Ecto neural progenitor cell (in vitro differentiated cells): ENCODE data around the gene PCDH19.

Experiments used
- DNase-seq: peaks from one replicate; pipeline ENCODE4 v3.0.0-alpha.2; 2018; ENCODE audit warnings: low spot score

The PCDH19 gene

DNA sequence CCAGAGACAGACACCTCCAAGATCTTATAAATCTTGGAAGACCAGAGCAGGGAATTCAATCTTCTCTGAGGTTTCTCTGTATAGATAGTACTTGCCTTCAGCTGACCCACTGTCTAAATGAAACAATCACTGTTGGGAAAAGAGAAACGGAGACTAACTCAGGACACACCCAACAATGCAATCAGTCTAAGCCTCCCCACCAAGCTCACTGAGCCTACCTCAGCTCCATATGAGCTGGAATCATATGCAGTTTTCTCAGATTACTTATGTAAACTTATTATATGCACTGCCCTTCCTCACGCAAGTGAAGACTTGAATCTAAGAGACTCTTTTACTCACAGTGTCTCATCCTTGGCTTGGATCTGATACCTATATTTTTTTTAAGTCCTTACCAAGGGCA is 110.5 kb downstream of the PCDH19 start:
- DNase-seq = no peak

DNA sequence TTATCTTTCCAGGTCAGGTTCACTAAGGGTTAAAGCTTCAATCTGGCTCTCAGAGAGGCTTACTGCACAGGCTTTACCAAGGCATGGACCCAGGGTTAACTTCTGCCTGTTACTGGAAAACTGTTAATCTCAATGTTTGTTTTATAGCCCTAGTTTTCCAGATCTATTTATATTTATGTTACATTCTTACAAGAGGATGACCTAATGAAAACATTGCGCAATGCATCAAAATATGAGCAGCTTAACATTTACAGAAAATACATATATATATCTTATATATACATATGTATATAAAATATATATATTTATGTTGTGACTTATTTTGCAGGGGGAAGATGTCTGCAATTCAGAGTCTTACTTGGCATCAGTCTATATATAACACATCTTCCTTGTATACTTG is 112.3 kb downstream of the PCDH19 start:
- DNase-seq = no peak

DNA sequence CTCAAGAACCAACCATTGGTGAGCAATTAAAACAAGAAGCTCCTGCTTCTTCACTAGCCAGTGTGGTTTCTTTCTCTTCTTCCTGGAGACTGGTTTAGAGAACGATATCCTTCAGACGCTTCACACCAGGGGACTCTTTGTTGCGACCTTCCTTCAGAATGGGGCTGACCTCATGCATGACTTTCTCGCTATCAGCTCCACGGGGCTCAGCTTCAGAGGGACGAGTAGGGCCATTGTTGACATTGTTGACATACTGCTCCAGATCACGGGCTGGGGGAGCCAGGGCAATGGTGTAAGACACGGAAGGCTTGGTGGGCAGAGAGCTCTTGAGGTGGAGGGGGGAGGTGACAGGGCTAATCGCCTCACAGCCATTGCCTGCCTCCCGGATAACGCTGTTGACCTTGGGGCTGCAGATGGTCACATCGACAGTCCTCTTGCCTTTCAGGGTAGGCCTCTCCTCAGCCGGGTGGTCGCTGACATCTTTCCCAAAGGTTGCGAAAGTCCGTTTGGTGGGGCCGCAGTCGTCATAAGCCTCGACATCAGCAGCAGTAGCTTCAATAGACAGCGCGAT is 113.8 kb downstream of the PCDH19 start:
- DNase-seq = peak; percentile 49

DNA sequence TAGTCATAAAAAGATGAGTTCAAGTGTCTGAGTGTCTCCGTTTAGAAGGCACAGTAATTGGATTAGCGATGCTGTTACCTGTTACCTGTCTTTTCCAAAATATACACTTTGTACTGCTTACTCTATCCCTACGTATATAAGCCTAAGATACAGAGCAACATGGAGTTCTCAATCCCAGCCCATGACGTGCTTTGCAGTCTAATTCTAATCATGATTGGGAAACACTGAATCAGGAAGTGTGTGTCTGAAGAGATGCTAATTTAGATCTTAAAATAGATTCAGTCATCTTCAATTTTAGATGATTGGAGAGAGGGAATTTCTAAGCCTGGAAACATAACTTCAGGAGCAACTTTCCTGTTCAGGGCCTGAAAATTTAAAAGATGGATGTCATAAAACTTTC is 115.1 kb downstream of the PCDH19 start:
- no peak for DNase-seq

DNA sequence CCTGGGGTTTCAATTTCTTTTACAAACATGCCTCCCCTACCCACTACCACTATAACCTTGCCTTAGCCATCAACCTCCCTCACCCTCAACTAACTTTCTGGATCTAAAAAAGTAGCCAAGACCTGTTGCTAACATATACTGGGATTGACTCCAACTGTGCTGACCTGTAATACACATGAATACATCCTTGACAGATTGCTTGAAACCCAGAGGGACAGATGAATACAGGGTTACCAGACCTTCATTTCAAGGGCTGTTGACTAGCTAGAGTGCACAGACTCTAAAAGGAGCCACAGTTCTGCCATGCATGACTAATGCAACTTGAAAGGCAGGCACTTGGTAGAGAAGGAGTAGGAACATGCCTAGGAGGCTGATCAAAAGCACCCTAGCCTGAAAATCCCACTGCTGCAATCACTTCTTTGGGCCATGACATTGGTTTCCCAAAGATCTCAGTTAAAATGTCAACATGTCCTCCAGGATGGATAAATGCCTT is 121.0 kb downstream of the PCDH19 start:
- DNase-seq = no peak

DNA sequence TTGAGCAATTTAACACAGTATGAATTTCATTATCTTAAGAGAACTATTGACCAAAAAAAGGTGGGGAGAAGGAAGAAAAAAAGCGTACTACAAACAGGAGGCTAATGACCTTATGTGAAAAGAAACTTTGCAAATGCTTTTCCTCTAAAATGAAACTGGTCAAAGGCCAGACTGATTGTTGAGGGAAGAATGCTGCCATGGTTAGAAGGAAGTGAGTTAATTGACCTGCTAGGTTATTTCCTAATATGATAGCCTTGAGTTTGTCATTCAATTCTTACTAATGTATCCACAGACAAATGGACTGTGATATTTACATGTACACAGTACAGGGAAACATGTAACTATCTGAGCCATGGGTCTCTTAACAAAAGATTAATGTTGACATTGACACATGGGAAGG is 132.8 kb downstream of the PCDH19 start:
- DNase-seq = no peak

DNA sequence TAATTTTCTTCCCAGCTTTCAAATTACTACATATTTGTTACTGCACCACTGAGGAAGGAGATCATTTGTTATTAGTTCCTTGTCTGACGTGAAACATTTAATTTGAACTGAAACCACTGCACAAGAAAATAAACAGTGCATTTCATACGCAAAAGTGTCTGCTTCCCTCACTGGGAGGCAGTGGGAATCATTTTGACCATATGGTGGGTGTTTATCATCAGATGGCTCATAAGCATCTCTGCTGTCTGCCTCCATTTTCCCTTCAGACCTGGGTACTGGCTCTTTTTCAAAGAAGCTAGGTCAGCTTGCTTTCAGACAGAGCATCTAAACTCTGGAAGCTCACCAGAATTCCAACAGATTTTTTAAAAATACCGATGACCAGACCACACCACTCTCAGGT is 135.2 kb downstream of the PCDH19 start:
- DNase-seq = no peak

DNA sequence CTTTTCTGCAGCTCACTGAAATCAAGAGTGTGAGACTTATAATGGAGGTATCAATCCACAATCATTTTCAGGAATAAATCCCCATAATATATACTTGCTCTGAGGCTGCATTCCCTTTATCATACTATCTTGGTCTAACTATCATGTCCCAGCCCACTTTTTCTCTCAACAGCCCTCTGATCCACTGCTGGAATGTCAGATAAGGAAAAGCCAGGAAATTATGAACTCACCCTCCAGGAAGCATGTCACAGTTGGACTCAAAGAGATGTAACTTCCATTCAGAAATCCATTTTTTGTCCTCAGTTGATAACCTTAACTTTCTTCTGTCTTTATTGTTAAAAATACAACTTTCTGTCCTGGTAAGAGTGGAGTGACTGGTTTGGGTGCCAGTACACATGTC is 144.9 kb downstream of the PCDH19 start:
- no peak for DNase-seq

DNA sequence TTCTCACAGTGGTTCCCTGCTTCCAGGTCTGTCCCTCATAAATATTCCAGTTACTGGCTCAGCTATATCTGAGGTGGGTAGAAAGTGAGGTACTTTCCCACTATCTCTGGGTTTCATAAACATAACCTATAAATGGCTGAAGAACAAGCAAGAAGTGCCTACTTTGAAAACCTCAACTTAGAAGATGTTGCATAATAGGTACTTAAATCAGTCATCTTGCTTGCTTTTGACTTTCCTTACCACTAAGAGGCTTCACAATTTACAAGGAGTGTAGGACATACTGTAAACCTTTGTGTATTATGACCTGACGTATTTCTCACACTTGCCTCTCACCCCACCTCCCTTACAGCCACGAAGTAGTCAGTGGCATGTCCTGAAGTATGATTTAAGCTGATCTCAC is 145.9 kb downstream of the PCDH19 start:
- DNase-seq = no peak

DNA sequence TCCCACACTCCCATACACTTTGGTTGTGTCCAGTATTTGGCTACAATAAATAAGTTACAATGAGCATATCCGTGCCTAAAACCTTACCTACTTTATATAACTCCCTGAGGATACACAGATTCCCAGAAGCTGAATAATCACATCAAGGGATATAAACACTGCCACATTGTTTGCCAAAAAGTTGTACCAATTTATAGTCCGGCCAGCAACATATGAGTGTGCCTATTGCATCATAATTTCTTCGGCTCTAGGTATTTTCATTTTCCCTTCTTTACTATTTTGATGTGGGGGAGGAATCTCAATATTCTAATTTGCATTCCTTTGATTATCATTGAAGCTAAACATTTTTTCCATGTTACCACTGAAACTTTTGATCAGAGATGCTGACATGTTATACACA is 146.4 kb downstream of the PCDH19 start:
- DNase-seq = no peak

DNA sequence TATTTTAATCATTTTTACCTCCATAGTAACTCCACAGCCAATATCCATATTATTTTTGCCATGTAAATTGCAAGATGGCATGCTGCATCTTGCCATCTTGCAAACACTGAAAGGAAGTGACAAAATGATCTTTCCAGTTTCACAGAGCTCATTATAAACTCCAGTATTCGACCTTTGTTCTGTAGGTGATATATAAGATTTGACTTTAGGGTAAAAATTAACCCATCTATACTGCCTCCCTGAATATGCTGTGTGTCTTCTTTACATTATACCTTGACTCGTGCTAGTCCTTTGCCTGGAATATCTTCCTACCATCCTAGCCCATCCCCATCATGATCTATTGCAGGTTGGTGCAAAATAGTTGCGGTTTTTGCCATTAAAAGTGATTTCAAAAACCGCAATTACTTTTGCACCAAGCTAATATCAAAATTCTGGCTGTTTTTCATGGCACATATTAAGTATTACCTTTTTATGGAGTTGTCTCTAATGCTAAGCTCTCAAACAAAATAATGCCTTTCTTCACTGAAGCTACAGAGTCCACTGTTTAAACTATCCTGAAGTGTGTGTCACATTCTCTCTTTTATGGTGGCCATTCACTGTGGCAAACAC is 161.1 kb downstream of the PCDH19 start:
- DNase-seq = no peak

DNA sequence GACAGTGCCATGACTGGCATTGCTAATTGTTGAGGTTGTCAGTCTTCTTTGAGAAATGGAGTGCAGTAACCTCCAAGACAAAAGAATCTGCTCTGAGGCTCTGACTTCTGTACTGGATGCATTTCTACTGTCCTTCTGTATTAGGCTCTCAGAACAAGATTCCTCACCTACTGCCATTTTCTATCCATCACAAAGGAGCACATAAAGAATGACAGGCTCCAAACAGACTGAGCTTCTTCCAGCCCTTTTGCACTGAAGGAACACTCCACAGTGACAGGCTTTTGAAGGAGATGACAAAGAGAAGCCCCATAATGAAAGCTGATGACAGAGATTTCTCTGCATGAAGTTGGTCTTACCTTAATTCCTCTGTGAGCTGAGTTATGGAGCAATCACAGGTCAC is 162.2 kb downstream of the PCDH19 start:
- DNase-seq = no peak

DNA sequence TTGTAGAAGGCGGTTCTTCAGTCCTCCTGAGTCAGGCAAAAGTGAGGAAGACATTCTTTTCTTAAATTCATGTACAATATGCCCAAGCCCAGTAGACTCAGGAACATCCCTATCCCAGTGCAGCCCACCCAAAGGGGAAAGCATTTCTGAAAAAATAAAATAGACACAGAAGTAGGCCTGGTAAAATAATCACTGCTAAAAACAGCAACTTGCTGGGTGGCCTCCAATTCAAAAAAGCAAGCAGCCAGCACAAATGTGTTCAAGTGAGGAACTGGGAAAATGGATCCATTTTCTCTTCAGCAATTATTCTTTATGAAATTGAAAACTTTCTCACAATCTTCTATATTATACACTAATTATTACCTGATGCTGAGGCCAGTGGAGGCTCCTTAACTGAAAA is 165.4 kb downstream of the PCDH19 start:
- no peak for DNase-seq
